HG02943 (cell line): ENCODE results near the gene ZSCAN16.

Experiments
- ATAC-seq: cut with Tn5 transposase; IDR thresholded peaks from one replicate; pipeline ENCODE4 v1.9.1; 2021; ENCODE audit warnings: mild to moderate bottlenecking, low read depth, moderate library complexity; ENCODE audit not compliant: unreplicated experiment

Gene ZSCAN16

DNA sequence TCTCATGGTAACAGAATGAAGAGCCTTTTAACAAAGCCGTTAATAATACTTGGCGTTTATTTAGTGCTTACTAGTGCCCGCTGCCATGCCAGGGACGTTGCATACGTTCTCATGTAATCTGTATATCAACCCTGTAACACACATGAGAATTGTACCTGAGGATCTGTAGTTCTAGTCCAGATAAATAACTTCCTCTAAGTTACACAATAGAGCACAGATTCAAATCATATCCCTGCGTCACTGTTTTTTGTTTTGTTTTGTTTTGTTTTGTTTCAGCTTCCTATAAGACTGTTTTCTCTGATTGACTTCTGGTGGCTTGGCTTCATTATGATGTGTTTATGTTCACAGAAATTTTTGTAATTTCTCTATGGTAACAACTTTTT is 553 bp downstream of the ZSCAN16 start:
- peak; percentile 18 for ATAC-seq

DNA sequence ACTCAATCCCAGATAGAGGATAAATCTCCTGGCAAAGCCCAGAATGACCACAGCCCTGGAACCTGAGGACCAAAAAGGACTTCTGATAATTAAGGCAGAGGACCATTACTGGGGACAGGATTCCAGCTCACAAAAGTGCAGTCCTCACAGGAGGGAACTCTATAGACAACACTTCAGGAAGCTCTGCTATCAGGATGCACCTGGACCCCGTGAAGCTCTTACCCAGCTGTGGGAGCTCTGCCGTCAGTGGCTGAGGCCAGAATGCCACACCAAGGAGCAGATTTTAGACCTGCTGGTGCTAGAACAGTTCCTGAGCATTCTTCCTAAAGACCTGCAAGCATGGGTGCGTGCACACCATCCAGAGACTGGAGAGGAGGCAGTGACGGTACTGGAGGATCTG is 992 bp downstream of the ZSCAN16 start:
- no peak for ATAC-seq

DNA sequence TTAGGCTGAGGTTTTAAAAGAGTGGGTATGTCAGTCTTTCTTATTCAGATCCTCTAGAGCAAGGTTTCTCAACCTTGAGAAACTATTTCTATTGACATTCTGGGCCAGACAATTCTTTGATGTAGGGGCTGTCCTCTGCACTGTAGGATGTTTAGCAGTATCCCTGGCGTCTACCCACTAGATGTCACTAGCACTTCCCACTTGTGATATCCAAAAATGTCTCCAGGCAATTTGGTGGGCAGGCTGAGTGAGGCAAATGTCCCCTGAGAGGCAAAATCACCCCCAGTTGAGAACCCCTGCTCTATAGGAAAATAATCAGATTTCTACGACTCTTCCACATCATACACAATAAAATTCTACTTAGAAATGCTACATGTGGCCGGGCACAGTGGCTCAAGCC is 9.6 kb downstream of the ZSCAN16 start:
- no peak for ATAC-seq

DNA sequence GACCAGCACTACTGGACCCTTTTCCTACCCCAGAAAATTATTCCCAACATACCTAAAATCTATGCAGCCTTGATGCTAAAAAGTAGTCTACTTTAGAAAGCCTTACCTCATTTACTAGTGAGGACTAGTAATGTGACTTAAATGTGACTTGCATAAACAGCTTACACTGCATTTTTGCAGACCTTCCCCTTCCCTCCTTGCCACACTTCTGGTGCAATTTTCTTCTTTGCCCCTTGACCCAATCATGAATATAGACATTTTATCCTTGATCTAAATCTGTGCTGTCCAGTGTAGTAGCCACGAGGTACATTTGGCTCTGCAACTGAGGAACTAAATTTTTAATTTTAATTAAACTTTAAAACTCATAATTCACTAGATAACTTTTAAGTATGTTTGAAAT is 10.3 kb downstream of the ZSCAN16 start:
- ATAC-seq: no peak

DNA sequence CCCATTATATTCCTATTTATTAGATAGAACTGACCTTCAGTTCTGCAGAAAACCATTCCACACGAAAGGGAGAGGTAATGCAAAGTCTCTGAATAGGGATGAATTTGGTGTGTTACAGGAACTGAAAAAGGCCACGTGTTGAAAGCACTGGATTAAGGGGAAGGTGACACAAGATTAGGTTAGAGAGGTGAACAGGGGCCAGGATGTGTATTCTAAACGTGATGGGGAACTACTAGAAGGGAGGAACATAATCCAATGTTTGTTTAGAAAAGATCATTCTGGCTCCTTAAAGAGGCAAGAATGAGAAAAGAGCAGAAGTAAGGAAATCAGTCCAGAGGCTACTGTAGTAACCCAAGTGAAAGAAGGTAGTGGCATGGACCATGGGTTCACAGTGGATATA is 11.0 kb downstream of the ZSCAN16 start:
- ATAC-seq: no peak

DNA sequence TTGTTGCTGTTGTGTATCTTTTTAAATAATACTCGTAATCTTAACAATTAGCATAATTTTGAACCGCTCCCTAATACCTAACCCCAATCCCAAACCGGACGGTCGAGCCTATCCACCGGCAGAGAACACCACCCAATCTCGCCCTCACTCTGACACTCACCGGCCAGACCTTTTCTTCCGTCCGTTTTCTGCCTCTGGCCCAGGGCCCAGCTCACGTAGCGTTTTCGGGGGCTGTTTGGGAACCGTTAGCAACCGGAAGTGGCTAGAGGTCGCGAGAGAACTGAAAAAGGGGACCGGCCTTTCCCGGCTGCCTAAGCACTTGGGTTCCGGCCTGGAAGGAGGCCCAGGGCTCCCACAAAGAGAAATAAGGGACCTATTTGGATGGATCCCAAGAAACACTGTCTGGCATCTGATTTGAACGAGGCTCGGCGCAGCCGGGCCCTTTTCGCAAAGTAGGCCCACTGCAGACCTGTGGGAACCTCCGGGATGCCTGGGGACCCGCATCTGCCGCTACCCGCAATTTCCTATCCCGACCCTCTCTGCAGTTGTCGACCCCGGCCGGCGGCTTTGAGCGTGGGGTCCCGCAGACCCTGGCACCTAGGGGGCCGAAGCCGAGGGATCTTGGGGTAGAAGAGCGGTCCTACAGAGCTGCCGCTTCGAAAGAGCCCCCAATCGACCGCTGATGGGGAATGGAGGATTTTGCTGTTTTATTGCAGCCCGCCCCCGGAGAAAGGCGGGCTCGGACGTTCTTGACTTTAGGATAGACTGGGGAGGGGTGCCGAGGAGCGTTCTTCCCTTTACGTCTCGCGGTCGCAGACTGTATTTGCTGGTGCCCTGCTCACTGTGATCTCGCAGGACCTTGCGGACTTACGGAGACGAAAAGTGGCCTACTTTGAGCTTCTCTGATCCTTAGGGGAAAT is 12.4 kb downstream of the ZSCAN16 start:
- peak; percentile 64 for ATAC-seq

DNA sequence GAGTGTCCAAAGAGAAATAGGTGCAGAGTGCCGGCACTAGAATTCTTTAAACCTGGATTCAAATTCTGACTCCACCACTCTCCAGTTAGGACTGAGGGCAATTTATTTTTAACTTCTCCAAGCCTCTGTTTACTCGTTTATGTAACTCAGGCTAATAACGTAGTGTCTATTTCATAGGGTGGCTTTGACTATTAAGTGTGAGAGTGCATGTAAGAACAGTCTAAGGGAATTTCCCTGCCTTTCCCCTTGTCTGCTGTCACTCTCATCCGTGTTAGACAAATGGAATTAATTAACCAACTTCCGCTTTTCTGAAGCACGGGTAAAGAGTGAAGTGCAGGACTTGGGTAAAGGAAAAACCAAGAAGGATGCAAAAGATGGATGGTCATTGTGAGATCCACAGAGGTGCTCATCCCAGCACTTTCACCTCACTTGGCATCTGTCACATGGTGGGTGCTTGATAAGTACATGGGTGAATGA is 13.1 kb downstream of the ZSCAN16 start:
- no peak for ATAC-seq

DNA sequence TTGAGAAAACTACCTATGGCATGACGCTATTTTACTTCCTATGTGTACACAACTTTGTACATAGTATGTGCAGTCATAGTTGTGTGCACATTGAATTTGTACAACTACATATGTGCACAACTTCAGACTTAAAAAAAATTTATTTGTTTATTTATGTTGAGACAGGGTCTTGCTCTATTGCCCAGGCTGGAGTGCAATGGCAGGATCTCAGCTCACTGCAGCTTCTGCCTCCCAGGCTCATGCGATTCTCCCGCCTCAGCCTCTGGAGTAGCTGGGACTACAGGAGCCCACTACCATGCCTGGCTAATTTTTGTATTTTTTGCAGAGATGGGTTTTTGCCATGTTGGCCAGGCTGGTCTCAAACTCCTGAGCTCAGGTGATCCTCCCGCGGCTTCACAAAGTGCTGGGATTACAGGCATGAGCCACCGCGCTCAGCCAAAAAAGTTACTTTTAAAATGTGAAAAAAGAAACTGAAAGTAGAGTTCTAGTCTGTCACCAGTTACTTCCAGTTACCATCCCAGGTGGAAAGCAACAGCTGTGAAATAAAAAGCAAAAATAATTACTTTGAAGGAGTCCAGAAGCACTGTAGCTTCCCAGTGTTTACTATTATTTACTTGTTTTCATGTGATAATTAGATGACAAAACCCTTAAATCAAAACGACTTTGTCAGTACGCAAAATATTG is 15.6 kb downstream of the ZSCAN16 start:
- no peak for ATAC-seq

DNA sequence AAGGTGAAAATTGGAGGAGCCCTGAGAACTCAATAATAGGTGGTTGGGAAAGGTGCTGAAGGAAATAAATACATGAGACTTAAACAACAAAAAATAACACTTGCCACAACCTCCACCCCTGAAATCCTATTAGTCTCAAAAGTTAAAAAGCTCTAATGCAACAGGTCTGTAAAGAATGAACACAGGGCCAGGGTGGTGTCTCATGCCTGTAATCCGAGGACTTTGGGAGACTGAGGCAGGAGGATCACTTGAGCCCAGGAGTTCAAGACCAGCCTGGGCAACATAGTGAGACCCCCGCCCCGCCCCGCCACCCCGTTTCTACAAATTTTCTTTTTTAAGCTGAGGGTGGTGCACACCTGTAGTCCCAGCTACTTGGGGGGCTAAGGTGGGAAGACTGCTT is 16.2 kb downstream of the ZSCAN16 start:
- no peak for ATAC-seq

DNA sequence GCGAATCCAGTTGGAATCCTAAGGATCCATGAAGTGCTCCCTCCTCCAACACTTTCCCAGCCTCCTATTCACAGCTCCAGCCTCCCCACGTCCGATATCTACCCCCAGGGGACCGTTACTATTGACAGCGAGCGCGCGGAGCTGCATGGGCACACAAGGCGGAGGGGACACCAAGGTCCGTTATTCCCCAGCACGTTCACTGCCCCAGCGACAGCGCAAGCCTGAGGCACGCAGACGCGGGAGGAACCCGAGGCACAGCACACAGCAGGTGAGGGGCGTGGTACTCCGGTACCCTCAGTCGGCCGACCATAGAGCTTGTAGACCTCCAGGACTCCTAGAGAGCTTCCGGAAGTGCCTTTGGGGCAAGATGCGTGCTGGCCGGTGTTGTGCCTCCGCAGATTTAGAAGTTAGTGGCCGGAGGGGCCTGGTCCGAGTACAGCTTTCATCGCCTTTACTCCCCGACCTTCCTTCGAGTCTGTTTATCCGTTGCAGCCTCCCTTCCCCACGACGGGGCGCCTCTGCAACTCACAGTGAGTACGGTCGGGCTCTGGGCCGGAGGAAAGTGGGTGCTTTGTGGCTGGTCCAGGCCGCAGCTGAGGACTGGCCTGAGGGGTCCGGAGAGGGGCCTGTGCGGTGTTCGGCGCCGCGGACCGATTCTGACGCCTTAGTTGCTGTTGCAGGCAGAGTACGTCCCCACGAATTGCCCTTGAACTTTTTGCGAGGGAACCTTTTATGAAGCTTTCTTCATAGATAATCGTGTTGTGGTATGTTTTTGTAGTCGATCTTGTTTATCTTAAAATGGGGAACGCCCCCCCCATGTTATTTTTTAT is 17.3 kb downstream of the ZSCAN16 start, which contains the start of gene ZKSCAN8:
Gene ZKSCAN8, plus strand, starts transcription at position 384 of the 830 bp plus-strand sequence. CDS start 6,525 bp downstream, outside the sequence.
- ATAC-seq: peak; percentile 76

DNA sequence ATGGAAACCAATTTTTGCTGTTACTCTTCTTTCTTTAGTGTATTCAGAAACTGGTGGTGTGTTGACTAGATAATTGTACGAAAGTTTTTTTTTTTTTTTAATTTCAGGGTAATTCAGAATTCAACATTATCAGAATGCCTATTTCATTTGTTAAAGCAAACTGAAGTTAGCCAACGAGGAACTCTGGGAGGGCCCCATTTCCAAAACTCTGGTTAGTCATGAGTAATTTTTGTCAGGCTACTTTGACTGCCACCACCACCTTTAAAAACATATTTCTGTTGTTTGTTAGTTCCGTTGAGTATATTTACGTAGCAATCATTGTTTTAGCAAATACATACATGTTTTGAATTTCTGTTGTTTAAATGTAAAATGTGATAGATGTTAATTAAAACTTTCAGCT is 18.0 kb downstream of the ZSCAN16 start:
- no peak for ATAC-seq

DNA sequence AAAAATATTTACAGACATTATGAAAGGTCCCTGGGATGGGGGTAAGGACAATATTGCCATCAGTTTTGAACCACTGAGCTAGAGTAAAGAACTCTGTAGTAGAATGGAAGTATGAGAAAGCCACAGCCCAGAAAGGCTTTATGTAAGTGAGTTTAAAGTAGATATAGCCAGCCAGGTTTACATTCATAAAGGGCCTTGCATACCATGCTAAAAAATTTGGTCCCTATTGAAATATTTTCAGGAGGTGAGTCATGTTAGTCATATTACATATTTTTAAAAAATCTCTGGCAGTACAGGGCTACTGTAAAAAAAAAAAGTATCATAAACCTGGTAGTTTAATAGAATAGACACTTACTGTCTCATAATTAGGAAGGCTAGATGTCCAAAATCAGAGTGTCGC is 20.8 kb downstream of the ZSCAN16 start:
- no peak for ATAC-seq

DNA sequence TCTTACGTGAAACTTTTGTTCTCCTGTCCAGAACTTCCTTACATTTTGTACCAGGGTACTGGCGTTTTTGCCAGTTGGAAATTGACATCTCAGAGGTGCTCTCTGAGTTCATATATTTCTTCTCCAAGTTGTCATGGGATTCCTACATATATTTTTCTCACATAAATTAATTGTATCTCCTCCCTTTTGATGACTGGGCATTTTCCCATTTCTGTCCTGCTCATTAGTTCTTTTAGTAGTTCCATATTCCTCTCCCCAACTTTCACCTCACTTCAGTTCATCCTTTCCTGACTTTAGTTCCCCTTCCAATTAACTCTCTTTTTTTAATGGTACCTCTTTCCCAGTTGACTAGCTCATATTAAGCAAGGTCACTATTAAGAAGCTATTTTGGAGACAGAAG is 28.1 kb downstream of the ZSCAN16 start:
- ATAC-seq: no peak

DNA sequence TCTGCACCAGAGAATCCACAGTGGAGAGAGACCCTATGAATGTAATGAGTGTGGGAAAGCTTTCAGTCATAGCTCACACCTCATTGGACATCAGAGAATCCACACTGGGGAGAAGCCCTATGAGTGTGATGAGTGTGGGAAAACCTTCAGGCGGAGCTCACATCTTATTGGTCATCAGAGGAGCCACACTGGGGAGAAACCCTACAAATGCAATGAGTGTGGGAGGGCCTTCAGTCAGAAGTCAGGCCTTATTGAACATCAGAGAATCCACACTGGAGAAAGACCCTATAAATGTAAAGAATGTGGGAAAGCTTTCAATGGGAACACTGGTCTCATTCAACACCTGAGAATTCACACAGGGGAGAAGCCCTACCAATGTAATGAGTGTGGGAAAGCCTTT is 29.1 kb downstream of the ZSCAN16 start:
- no peak for ATAC-seq

DNA sequence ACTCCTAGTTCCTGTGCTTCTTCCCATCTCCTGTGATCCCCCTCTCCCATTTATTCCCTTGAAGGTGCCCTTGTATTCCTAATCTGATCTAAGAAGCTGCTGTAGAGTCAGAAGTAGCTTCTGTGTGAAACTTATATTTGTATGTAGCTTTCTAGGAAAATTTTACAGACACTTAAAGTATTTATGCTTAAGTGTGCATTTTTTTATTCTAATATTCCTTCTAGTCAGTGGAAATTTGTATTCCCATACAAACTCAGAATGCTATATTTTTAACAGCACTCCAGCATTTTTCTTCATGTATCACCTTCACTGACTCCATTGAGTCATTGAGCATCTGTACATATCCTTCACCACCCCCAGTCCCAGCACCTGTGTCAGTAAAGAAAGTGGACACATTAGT is 29.9 kb downstream of the ZSCAN16 start:
- ATAC-seq: no peak

DNA sequence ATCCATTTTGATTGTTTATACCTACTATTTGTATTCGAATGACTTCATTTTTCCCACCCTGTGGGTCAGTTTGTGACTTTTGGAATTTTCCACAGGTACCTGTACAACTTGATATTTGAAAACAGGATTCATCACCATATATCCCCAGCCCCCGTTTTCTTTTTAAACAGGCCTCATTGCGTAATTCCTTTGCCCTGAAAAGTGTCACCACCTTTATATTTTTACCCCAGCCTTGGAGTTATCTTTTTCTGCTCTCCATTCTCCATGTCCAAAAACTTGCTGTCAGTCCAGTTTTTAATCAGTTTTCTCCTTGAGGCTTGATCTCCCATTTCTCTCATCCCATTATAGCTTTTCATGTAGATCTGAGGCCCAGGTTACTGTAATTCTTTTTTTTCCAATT is 33.9 kb downstream of the ZSCAN16 start:
- no peak for ATAC-seq

DNA sequence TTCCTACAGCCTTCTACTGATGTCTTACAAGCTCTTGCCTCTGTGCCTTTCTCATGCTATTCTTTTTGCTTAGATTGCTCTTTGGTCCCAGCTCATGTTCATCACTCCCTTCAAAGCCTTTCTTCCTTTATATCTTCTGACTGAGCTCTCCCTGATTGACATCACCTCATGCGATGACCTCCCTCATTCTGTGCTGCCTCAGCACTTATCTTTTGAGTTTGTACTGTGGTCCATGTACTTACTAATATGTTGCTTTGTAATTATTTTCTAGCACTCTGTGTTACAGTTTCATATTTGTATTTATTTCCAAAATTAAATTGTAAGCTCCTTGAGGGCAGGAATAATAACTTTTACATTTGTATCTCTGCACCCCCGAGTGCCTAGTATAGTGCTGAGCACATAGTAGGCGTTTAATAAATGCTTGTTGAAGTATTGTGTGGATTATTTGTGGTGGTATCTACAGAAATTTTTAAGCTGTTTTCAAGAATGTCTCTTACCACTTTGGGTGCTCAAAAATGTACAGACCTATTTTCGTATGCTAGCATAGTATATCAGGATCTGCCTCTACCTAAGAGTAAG is 34.7 kb downstream of the ZSCAN16 start:
- ATAC-seq: no peak

DNA sequence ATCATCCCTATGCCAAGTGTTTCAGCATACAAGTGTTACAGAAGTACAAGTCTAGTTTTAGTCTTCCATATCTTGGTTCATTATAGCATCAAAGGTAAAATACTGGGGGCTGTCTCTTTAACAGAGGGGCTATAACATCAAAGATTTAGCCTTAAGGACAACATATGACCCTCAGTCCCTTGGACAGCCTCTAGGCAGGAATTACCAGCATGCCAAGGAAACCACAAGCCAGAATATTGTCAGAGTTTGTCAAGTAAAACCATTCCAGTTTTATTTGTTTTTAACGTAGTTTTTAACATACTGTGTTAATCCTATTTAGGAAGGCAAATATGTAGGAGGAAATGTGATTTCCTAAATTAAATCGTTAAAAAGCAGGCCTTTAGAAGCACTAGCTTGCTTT is 35.8 kb downstream of the ZSCAN16 start:
- ATAC-seq: no peak

DNA sequence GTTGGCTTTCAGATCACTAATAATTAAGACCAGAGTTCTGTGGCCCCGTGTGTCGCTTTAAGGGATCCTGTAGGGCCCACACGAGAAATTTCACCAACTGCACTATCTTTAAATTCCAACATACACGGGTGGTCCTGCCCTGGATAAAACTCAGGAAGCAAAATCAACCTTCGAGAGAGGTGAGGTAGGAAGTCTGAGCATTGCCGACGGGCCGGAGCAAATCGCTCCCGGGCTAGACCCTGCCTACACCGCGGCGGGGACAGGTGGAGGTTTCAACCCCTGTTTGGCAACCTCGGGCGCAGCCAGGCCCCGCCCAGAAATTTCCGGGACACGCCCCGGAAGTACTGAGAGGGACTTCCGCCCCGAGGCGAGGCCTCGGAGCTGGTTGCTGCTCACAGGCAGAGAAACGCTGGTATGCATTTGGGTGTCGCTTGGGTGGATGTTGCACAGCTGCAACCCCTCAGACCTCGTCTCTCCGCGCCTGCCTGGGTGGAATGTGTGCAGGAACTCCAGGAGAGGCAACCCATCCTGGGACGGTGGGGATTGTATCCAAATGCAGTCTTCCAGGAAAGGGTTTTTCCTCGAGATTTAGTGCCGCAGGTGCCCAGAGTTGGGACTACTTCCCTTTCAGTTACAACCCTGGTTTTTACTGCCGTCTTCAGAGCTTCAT is 37.1 kb downstream of the ZSCAN16 start:
- ATAC-seq: peak; percentile 89

DNA sequence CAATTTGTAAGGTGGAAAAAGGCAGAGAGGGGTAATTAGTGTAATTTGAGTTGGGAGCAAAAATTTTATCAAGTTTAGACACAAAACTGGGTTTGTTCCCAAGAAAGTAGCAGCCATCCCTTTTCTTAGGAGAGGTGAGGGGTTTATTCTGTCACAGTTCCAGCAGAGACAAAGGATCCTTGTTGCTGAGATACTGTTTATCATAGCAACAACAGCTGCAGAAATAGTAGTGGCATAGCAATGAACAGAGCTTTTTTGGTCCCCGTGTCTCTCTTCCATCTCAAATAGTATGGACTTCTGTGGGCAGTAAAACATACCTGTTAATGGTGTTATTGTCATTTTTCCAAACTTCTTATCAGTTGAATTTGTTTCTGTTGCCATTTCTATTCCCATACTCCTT is 41.2 kb downstream of the ZSCAN16 start:
- ATAC-seq: no peak
